Activated CD8-positive, alpha-beta memory T cell treated with anti-CD3 and anti-CD28 coated beads for 48 hours (primary cell): ENCODE data around the gene FOXP1.

Source experiments
- DNase-seq, 3 experiments: peaks; one replicate each; pipeline ENCODE4 v3.0.0-alpha.2; 2020; ENCODE audit warnings: low read depth in 2 of 3, low spot score in 2 of 3

The FOXP1 gene

DNA sequence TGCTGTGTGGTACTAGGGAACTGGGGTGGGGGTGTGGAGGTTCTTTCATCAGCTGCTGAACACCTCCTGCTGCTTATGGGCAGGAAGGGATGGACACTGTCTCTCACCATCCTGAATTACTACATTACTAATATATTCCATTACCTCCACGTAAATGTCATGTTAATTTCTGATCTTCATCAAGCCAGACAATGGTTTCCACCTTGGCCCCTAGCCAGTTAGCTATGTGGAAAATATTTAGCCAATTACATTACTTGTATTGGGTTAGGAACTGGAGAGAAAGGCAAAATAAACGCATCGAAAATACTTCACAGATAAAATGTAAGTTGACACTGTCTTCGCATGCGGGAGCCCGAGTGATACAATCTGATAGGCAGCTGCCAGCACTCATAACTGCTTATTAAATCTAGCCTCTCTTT lies 95.1 kb downstream of the FOXP1 start:
- DNase-seq = no peak

DNA sequence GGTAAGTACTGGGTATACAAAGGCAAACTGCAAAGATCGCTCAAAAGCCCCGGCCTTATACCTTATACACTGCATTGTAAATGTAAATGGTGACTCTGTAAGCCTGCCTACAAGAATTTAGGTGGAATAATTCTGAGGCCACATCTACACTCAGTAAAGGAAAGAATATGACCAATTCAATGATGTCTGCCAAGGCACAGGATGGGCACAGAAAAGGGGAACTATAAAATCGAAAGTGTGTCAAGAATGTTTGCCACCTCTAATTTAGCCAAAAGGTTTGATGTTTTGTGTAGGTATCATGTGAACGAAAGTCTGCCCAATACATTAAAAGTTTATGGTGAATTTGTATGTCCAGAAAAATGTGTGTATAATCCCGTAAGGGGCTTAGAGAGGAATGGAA lies 96.1 kb downstream of the FOXP1 start:
- DNase-seq = no peak

DNA sequence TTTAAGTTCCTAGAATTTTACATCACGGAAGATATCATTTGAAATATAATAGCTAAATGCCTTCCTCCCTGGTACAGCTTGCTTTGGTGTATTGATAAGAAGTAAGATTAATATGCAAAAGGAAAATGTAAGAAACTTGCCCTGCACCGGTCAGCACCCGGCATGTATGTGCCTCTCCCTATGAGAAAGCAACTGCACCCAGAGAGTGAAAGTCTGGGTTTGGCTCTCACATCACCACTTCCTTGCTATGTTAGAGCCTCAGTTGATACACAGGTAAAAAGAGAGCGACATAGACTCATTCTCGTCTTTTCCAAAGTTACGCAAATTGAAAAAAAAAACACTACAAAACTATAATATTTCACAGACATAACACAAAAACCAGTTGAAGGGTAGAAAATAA lies 96.7 kb downstream of the FOXP1 start:
- DNase-seq = no peak

DNA sequence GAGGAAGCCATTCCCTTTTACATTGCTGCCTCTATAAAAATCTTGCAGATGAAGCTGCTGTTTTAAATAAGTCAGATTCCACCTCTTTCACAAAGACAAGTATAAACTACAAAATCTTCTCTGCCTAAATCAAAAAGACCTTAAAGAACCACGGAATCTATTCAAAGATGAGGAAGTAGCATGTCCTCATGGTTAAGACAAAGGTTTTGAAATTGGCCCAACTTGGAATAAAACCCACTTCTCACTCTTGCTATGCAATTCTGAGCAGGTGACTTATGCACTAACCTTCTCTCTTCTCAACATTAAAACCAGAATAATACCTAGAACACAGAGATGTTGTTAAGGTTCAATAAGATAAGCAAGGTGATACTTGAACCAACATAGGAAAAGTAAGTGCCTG lies 97.6 kb downstream of the FOXP1 start:
- DNase-seq = no peak

DNA sequence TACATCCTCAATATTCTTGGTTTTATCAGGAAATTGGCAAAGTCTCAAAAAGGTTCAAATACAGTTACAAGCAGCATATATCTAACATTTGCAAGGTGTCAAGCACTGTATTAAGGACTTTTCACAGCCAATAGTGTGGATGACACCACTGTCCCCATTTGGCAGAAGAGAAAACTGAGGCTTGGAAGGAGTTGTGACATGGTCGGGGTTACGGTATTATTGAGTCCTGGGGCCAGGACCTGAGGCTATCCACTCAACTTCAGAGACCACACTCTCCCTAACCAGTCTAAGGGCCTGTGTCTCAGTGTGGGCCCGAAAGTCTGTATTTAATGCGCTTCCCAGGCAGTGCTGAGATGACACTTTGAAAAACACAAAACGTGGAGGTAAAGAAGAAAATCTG lies 99.1 kb downstream of the FOXP1 start:
- no peak for DNase-seq

DNA sequence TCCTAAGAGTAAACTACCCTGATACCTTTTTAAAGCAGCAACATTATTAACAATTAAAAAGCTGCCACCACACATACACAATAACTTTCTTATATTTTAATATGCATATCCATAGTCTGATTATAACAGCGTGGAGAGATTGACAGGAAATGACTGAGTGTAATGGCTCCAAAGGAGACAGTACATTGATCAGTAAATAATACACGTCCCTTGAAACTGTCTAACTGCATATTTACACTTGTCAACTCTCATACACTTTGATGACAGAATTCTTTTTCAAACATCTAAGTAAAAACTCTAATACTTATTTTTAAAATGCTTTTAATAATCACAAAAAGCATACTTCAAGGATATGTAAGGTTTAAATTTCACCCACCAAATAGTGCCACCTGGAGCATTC lies 99.5 kb downstream of the FOXP1 start:
- no peak for DNase-seq

DNA sequence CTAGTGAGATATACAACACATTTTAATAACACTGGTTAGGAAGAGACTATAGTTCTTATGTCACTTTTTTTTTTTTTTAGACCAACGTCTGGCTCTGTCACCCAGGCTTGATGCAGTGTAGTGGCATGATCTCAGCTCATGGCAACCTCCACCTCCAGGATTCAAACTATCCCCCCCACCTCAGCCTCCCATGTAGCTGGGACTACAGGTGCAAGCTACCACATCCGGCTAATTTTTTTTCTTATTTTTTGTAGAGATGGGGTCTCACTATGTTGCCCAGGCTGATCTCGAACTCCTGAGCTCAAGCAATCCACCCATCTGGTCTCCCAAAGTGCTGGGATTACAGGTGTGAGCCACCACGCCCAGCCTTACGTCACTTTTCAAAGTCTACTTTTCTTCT lies 100.8 kb downstream of the FOXP1 start:
- DNase-seq = no peak

DNA sequence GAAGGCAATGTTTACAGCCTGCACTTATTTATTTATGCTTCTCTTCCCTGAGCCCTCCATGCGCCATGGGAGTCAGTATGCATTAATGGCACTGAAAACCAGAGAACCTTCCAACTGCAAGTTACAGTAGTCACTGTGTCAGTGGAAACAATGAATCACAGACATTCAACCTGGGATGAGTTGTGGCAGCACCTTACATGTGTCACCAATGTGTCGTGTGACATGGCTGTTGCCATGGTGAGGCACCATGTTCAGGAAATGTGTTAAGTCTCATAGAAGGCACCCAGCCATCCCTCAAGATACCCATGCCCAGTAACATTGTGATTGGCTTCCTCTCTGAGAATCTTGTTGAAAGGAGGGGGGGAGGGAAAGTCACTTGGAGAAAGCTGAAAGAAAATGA lies 105.0 kb downstream of the FOXP1 start:
- no peak for DNase-seq

DNA sequence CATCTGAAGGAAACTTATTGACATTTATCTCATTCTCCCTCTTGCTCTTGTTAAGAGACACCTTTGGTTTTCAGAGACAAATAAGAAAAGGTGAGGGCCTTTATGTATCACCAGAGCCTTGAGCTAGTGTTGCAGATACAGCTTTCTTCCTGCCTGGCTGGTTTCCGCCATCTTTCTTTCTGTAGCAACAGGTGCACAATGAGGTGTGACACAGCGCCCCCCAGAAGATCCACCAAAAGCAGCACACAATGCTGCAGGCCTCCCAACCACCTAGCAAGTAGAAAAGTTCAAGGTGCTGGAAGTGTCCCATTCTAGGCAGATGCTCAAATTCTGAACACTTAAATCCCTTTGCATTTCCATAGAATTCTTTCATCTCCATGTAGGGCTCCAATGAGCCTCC lies 106.6 kb downstream of the FOXP1 start:
- no peak for DNase-seq

DNA sequence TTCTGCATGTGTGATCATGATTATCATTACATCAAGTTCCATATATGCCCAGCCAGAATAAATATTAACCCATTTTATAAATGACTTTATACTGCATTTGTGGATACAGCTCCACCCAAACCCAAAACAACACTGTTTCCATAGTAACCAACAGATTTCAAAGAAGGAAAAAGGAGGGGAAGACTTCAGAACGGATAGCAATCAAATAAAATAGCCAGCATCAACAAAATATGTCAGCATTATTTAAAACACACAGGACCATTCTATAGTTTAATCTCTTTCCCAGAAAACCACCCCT lies 114.4 kb downstream of the FOXP1 start:
- DNase-seq = no peak

DNA sequence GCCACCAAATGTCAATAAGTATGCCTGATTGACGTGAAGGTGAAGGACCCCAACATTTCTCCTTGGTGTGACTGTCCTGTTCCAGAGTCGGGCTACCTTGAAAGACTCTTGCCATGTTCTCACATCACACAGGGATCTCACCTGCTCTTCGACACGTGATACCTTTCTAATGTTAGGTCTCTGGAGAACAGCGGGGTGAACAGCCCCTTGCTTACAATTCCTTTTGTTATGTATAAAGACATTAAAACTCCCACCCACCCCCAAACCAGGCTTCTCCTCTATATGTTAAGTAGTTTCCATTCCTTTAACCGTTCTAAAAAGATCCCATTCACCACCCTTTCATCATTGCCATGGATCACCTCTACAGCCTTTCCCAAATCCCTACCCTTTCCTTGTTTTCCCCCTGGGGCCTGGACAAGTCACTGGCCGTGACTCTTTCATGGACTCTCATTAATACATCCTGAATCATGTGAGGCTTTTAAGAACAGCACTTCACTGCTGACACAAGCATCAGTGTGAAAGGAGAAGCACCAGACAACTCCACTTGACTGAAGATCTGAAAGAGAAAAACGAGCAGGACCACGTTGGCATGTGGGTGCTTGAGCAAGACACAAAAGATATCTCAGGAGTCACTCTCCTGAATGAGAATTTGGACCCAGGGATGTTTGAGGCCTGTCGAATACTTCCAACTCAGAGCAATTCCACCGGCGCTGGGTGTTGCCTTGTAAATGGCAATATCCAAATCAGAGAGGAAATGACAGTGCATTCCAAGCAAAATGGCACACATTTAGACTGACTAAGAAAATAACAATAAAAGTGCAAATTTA lies 115.0 kb downstream of the FOXP1 start:
- no peak for DNase-seq

DNA sequence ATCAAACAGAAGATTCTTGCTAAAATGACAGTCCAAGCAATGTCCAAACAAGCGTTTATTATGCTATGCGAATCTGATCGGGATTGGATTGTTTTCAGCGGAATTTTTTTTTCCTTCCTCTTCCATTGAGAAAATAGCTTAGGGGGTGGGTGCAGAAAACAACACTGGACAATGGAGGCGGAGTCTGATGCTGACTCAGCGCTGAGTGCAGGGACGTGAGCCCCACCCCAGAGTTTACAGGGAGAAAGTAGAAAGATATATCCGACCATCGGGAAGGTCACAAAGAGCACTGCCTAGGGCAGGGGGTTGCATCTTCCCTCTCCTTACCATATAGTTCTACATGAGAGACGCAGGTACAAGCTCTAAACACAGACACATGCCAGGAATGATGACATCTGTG lies 117.0 kb downstream of the FOXP1 start:
- no peak for DNase-seq

DNA sequence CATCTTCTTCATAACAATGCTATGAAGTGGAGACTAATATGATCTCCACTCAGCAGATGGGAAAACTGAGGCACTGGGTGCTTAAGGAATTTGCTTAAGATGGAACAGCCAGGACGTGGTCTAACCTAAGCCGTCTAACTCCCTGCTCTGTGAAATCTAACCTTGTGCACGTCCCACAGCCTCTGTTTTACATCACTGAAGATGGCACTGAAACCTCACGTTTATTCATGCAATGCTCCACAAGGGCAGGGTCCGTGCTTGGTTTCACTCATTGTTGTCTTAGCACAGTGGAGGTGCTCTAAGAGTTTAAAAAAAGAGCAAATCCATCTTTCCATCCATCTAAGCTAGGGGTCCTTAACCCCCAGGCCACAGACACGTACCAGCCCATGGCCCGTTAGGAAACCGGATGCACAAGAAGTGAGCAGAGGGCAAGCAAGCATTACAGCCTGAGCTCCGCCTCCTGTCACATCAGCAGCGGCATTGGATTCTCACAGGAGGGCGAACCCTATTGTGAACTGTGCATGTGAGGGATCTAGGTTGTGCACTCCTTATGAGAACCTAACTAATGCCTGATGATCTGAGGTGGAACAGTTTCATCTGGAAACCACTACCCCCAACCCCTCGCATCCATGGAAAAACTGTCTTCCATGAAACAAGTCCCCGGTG lies 118.0 kb downstream of the FOXP1 start:
- DNase-seq = no peak

DNA sequence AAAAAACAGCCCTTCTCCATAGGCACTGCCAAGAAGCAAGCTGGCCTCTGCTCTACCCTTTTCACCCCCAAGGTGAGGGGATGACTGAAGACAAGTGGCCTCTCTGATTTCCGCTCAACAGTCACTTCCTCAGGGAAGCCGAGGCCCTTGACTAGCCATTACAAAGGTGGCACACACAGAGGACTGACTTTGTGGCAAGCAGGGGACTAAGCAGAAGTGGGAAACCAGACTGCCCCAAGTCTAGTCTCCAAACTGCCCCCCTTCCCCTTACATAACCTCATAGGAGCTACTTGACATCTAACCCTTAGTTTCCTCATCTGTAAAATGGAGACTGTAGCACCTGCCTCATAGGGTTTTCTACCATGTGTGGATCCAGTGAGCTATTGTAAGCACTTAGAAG lies 118.9 kb downstream of the FOXP1 start:
- no peak for DNase-seq

DNA sequence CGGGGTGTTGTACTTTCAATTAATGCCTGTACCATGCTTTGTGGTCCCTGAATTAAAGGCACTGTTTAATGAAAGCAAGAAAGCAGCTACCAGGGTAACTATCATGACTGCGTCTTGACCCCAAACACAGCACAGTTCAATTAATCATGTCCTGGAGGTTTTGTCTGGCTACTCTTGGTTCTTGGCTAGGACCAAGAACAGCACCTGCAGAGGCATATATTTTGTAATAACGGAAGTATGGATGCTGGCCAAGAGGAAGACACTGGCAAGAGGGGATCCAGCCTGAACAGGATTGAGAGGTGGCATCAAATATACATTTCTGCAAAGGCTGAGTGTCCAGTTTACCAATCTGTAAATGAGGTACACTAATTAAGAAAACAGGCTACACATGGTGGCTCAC lies 119.9 kb downstream of the FOXP1 start:
- DNase-seq = no peak

DNA sequence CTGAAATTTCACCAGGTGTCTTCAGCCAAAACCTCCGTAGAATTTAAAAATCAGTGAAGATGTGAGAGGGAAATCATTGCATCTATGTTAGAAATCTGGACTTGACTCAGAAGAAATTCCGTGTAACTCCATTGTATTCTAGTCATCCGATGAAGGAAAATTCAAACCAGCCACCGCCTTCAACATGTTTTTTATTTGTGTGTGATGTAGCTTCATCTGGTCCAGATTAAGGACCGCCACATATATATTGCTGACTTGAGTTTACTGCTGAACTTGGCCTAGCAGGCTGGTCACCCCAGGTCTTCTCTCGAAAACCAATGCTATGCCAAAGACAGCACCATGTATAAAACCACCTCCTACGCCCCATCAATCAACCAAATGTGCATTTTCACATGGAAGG lies 120.9 kb downstream of the FOXP1 start:
- no peak for DNase-seq

DNA sequence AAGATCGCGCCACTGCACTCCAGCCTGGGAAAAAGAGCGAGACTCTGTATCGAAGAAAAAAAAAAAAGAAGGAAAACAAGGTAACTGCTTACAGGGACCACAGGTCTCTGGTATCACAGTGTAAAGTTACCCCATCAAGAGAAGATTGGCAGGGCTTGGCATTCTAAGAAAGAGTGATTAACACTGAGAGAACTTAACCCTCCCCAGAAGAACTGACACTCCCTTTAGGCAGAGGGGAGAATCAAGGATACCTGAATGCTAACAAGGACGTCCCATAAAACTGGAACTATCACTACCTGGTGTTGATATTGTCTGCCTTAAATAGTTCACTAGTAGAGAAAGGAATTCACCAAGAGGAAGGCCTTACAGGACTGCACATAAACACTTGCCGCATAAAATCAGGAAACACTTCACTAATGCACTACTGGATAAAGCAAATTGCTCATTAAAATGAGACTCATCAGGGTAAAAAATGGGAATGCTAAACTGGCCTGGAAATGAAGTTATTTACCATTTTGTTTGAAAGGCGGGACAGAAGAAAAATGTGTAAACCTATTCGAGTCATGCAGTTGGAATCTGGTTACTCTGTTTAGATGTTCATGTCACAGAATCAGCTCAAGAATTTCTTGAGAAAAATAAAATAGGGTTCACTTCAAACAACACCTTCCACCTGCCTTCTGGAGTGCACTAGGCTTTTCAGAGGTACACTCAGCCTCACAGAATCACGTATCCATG lies 121.6 kb downstream of the FOXP1 start:
- no peak for DNase-seq

DNA sequence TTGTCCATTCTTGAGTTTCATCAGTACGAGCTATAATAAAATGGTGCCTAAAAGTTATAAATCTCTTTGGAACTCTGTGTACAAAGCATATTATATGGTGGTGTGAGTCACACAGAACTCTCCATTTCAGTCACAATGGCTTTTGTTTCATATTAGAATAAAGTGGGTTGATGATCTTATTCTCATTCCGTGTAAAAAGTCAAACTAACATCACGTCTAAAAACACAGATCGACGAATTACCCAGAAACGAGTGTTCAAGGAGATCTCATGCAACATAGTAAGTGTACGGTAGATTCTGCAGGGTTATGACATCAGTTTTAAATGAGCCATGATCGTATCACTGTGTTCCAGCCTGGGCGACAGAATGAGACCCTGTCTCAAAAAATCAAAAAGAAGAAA lies 122.4 kb downstream of the FOXP1 start:
- DNase-seq = no peak

DNA sequence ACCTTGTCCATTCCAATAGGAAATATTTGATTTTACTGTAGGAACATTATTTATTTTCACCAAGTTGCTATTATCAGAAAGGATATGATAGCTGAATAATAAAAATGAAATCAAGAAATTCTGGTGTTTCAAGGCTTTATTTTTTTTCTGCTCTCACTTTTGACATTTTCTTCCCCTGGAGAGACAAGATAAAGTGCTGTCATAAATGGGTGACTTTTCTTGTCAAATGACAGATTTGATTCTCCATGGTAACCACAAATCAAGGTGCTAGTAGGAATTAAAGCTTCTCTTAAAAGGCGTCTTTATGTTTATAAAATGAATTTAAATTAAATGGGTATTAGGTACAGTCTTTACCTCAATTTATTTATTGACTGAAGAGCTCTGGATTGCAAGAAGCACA lies 124.6 kb downstream of the FOXP1 start:
- DNase-seq = no peak

DNA sequence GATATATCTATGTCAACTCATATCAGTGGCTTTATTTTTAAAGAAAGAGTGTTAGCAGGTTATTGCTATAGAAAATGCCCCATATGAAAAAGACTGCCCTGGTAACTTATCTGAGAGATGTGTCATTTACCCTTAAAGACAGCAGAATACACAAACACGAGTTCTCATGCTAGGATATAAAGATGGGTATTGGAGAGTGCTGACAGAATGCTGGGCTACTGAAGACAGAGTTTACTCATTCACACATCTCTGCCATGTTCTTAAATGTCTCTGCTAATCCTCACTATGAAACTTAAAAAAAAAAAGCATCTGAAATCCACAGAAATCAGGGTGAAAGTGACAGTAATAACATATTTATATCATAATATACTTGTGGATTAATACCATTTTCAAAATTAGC lies 126.7 kb downstream of the FOXP1 start:
- DNase-seq = no peak

DNA sequence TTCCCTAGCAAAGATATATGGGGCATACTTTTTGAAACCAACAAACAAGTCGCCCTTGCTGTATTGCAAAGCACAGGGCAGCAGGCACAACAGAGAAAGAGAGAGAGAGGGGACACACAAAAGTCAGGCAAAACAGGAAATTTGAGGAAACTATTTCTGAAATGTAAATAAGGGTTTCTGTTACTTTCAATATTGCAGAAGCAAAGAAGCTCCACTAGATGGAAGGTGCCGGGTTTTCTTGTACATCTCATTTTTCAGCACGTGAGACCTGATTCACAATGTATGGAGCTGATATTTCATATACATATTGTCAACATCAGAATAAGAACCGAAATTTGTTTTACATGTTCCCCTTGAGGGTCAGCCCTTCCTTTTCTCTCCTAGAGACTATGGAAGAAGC lies 127.4 kb downstream of the FOXP1 start:
- no peak for DNase-seq
